HepG2 (cell line): Measurements from ENCODE around the gene IKZF3. TPM values are rescaled to one million over a fixed set of nuclear protein-coding genes. Genes with fewer than 3 reads are reported as not detected.

Source experiments
- ARID2 ChIP-seq: sonication (generic); formaldehyde crosslinking; IDR thresholded peaks from 2 replicates; pipeline ENCODE4 v1.8.1; 2022; ENCODE audit warnings: mild to moderate bottlenecking, missing genetic modification reagents, borderline replicate concordance
- ELF4 ChIP-seq: sonication (generic); formaldehyde crosslinking; IDR thresholded peaks from 2 replicates; pipeline ENCODE4 v1.5.0; 2020; ENCODE audit warnings: missing genetic modification reagents, mild to moderate bottlenecking, moderate library complexity, borderline replicate concordance
- ESRRA ChIP-seq: sonication (generic); formaldehyde crosslinking; IDR thresholded peaks from 2 replicates; pipeline ENCODE4 v1.5.1; 2020; ENCODE audit warnings: mild to moderate bottlenecking, low read depth, missing genetic modification reagents
- HNF1A ChIP-seq, 2 experiments: sonication (generic) in 1 of 2; formaldehyde crosslinking in 1 of 2; IDR thresholded peaks; 2 replicates each; pipeline versions ENCODE4 v1.4.0 to v1.6.1; 2016 to 2020; ENCODE audit warnings: borderline replicate concordance in 1 of 2, low read depth in 1 of 2, mild to moderate bottlenecking in 1 of 2, missing genetic modification reagents in 1 of 2
- MAFF ChIP-seq: IDR thresholded peaks from 2 replicates; pipeline ENCODE4 v1.6.1; 2011; ENCODE audit warnings: low read depth, low read length, improper control_type of control experiment
- MEIS1 ChIP-seq: sonication (generic); formaldehyde crosslinking; IDR thresholded peaks from 2 replicates; pipeline ENCODE4 v1.9.0; 2021; ENCODE audit warnings: mild to moderate bottlenecking, missing genetic modification reagents, moderate library complexity, borderline replicate concordance
- MIXL1 ChIP-seq: IDR thresholded peaks from 2 replicates; pipeline ENCODE4 v1.6.1; 2016
- MTERF4 ChIP-seq: sonication (generic); formaldehyde crosslinking; IDR thresholded peaks from 2 replicates; pipeline ENCODE4 v1.8.0; 2023; ENCODE audit warnings: mild to moderate bottlenecking, missing genetic modification reagents
- NR2F1 ChIP-seq, 2 experiments: fragments of 450-650 bp in 1 of 2; formaldehyde crosslinking in 1 of 2; IDR thresholded peaks; 2 replicates each; pipeline versions ENCODE4 v1.5.0 to v1.6.1; 2016 to 2020; ENCODE audit warnings: mild to moderate bottlenecking in 1 of 2, missing compliant biosample characterization in 1 of 2, missing genetic modification reagents in 1 of 2, moderate library complexity in 1 of 2
- PRPF4 ChIP-seq: fragments of 200-400 bp; formaldehyde crosslinking; IDR thresholded peaks from 2 replicates; pipeline ENCODE4 v1.6.1; 2016; ENCODE audit warnings: low read length, low read depth; ENCODE audit not compliant: poor library complexity, severe bottlenecking
- RORA ChIP-seq: sonication (generic); formaldehyde crosslinking; IDR thresholded peaks from 2 replicates; pipeline ENCODE4 v1.5.0; 2020; ENCODE audit warnings: mild to moderate bottlenecking, missing genetic modification reagents, moderate library complexity
- TOPORS ChIP-seq: sonication (generic); formaldehyde crosslinking; IDR thresholded peaks from 2 replicates; pipeline ENCODE4 v1.8.0; 2023; ENCODE audit warnings: mild to moderate bottlenecking, missing genetic modification reagents
- ZHX1 ChIP-seq: sonication (generic); formaldehyde crosslinking; IDR thresholded peaks from 2 replicates; pipeline ENCODE4 v1.8.1; 2022; ENCODE audit warnings: low read depth, mild to moderate bottlenecking, missing genetic modification reagents
- ZNF180 ChIP-seq: sonication (generic); formaldehyde crosslinking; IDR thresholded peaks from 2 replicates; pipeline ENCODE4 v1.4.0; 2020; ENCODE audit warnings: low read depth, missing genetic modification reagents, borderline replicate concordance
- ZNF230 ChIP-seq: sonication (generic); formaldehyde crosslinking; IDR thresholded peaks from 2 replicates; pipeline ENCODE4 v1.4.0; 2020; ENCODE audit warnings: mild to moderate bottlenecking, missing genetic modification reagents
- ZNF329 ChIP-seq: sonication (generic); formaldehyde crosslinking; IDR thresholded peaks from 2 replicates; pipeline ENCODE4 v1.9.0; 2021; ENCODE audit warnings: low read depth, mild to moderate bottlenecking, missing genetic modification reagents
- ZNF451 ChIP-seq: sonication (generic); formaldehyde crosslinking; IDR thresholded peaks from 2 replicates; pipeline ENCODE4 v1.5.0; 2020; ENCODE audit warnings: mild to moderate bottlenecking, missing genetic modification reagents
- ZNF543 ChIP-seq: sonication (generic); formaldehyde crosslinking; IDR thresholded peaks from 2 replicates; pipeline ENCODE4 v1.4.0; 2020; ENCODE audit warnings: mild to moderate bottlenecking, missing genetic modification reagents
- ZNF589 ChIP-seq: sonication (generic); formaldehyde crosslinking; conservative IDR thresholded peaks from 2 replicates; pipeline ENCODE4 v1.8.0; 2022; ENCODE audit warnings: mild to moderate bottlenecking, moderate library complexity, missing genetic modification reagents
- polyA plus RNA-seq, 8 experiments: library from polyadenylated mRNA; depleted of rRNA in 3 of 8; stranded (reverse) in 7 of 8; unstranded in 1 of 8; fragments of >200 nt; fragmentation: Illumina TruSeq in 4 of 8; extraction: Trizol in 4 of 8; gene quantifications; 2 replicates each; pipeline versions ENCODE4 v1.2.1 to v1.2.3, GENCODE V29; 2011 to 2016; ENCODE audit warnings: low read depth in 4 of 8, missing spikeins in 1 of 8, mixed read lengths in 1 of 8; ENCODE audit not compliant: insufficient read depth in 1 of 8
- total RNA-seq, 5 experiments: library from RNA; depleted of rRNA; stranded (reverse); fragments of >200 nt; fragmentation: Illumina TruSeq; extraction: Trizol; gene quantifications; 2 replicates each; pipeline ENCODE4 v1.2.3, GENCODE V29; 2016; ENCODE audit warnings: low read depth in 1 of 5
- TF ChIP-seq, protein P1 (sequence below): sonication (generic); formaldehyde crosslinking; IDR thresholded peaks from 2 replicates; pipeline ENCODE4 v1.8.1; 2023; ENCODE audit warnings: missing genetic modification reagents, mild to moderate bottlenecking, borderline replicate concordance

Gene IKZF3
- total and polyA plus RNA-seq, 2 of the 13 experiments (the other 11 are each of a cell fraction or from before 2014, with no cell fraction given) = not detected

DNA sequence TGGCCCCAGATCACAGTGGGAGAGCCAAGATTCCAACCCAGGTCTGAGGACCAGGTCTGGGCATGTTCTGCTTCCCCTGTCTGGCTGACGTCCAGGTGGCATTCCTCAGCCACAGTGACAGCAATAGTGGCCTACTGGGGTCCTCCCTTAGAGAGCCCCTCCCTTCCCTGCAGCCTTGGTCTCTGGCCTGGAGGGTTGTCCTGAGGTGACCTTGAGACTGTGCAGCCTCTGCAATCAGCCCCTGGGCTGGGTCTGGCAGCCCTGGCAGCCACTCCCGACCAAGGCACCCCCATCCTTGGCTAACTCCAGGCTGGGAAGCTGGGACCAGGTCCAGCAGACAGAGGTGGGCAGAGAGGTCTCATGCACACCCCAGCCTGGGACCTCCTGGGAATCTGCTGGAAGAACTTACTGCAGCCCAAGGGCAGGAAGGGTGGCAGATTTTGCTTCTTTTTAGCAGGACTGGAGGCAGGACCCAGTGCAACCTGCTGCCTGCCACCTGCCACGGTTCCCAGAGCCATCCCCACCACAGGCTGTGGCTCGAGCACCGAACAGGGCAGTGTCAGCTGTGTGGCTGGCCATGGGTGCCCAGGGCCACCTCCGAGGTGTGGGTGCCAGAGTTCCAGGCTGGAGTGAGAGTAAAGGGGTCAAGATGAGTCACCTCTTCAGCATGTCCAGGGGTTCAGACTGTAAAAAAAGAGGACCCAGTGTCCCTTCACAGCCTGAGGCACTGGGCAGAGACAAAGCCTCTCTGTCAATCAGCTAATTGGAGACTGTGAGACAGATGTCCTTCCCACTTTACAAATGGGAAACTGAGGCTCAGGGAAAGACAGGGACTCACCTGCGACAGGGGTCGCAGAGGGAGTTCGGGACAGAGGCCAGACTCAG lies 113.7 kb downstream of the IKZF3 start (continued):
- TF ChIP-seq MAFF = no peak
- peak in 1 of 2 experiments; percentile 63; a peak in 1 of 4 replicates for TF ChIP-seq NR2F1 (CRISPR knock-in tag; IDR thresholded peaks at IDR 0.05)
- no peak for TF ChIP-seq ELF4 (CRISPR knock-in tag)
- TF ChIP-seq, protein P1, sequence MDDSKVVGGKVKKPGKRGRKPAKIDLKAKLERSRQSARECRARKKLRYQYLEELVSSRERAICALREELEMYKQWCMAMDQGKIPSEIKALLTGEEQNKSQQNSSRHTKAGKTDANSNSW (CRISPR knock-in tag) = no peak
- no peak for TF ChIP-seq ZNF589 (CRISPR knock-in tag)
- TF ChIP-seq PRPF4 = no peak
- TF ChIP-seq ESRRA (CRISPR knock-in tag) = peak; percentile 98
- TF ChIP-seq ZHX1 (CRISPR knock-in tag) = no peak
- no peak for TF ChIP-seq ZNF543 (CRISPR knock-in tag)
- no peak; the same call in 1 of the 2 replicates for TF ChIP-seq ZNF230
- TF ChIP-seq HNF1A (IDR thresholded peaks at IDR 0.05; ENCODE audit: low read depth) = no peak
- TF ChIP-seq HNF1A (CRISPR knock-in tag; IDR thresholded peaks at IDR 0.05; ENCODE audit: borderline replicate concordance) = peak; percentile 44; the same call in 1 of the 2 replicates
- TF ChIP-seq ARID2 (CRISPR knock-in tag) = no peak
- no peak; the same call in 1 of the 2 replicates for TF ChIP-seq MTERF4 (CRISPR knock-in tag)
- TF ChIP-seq ZNF180 (CRISPR knock-in tag) = no peak
- 0 out of 2 replicates have a peak, but pooled peaks have one; percentile 24 for TF ChIP-seq ZNF329 (CRISPR knock-in tag)
- TF ChIP-seq MIXL1 (CRISPR knock-in tag) = no peak
- no peak for TF ChIP-seq TOPORS
- no peak; the same call in none of the 2 replicates for TF ChIP-seq MEIS1 (CRISPR knock-in tag)
- TF ChIP-seq RORA (CRISPR knock-in tag) = no peak
- TF ChIP-seq ZNF451 = peak; percentile 82
